ENCODE measurements around the gene CLECL1. TPM values are rescaled to one million over a fixed set of nuclear protein-coding genes. Genes with fewer than 3 reads are reported as not detected.

Gene CLECL1
- total and polyA plus RNA-seq, 12 donors: 0.25 to 3.6 (median 0.54) TPM; not detected in 9

- no peak for DNase-seq
- no peaks in the 10 kb centered on the region for H3K27me3 ChIP-seq
- no peak overlapping the region for H3K4me3 ChIP-seq
- H3K9me3 ChIP-seq: no peaks in the 10 kb centered on the region
- no peak overlapping the region for H3K27ac ChIP-seq
- peaks cover 0 to 19% (median 0%) of the 10 kb centered on the region in 9 donors for H3K36me3 ChIP-seq
- peaks cover 0 to 14% (median 0%) of the 10 kb centered on the region in 9 donors for H3K4me1 ChIP-seq
- intact Hi-C loops (cut with DNase I): loop anchor here in 9 of 10 donors (2.0 to 10.0 kb wide), 13 partner anchors 43 to 395 kb away; partner anchors contain the start of genes CLEC2B (in 1 of the 9) and CLEC7A (in 1 of the 9)
- no peak for TF ChIP-seq CTCF (IDR thresholded peaks at IDR 0.05)
- no peak for ATAC-seq
- 48 to 50% methylated on average over 1 of the region's 1 CpG for WGBS, 2 donors
Measured at GRCh38 chr12:9749640-9750039, 16.7 kb upstream of the CLECL1 start.

- peaks cover 0 to 31% (median 9%) of the 10 kb centered on the region in 9 donors for H3K4me1 ChIP-seq
Measured at GRCh38 chr12:9745199-9745598, 12.3 kb upstream of the CLECL1 start.

GRCh38 chr12:9742661-9743060 lies 9.8 kb upstream of the CLECL1 start:
- intact Hi-C loops (cut with DNase I): loop anchor here in 2 of 10 donors (10.0 kb wide), 2 partner anchors 392 to 402 kb away; partner anchors contain the start of gene CLEC7A (in 1 of the 2)
- H3K4me1 ChIP-seq: peaks cover 0 to 38% (median 15%) of the 10 kb centered on the region in 9 donors
- H3K27me3 ChIP-seq: peaks cover 0 to 4% (median 0%) of the 10 kb centered on the region in 7 donors
- H3K27ac ChIP-seq: peak overlapping the region in 4 of 10 donors; percentile 8 to 73 (median 30)
- peak in 3 of 8 donors; percentile 28 to 55 (median 33) for ATAC-seq
- no peaks in the 10 kb centered on the region for H3K9me3 ChIP-seq
- no peaks in the 10 kb centered on the region for H3K36me3 ChIP-seq
- TF ChIP-seq CTCF (IDR thresholded peaks at IDR 0.05): no peak
- H3K4me3 ChIP-seq: no peak overlapping the region
- no peak for DNase-seq
- 57 to 69% methylated on average over 5 of the region's 5 CpGs for WGBS, 2 donors

More at GRCh38 chr12:9745199-9745598, 12.3 kb upstream of the CLECL1 start:
- intact Hi-C loops (cut with DNase I): loop anchor here in 6 of 10 donors (5.0 to 10.0 kb wide), 6 partner anchors 122 to 400 kb away; partner anchors contain the start of genes CLEC2B (in 1 of the 6) and CLEC7A (in 1 of the 6)
- DNase-seq (no peak), ATAC-seq (no peak)
- no peaks in the 10 kb centered on the region for H3K9me3 ChIP-seq
- no peak overlapping the region for H3K4me3 ChIP-seq
- no peak overlapping the region for H3K27ac ChIP-seq
- WGBS, 2 donors: 64 to 81% methylated on average over 3 of the region's 3 CpGs
- H3K36me3 ChIP-seq: no peaks in the 10 kb centered on the region
- H3K27me3 ChIP-seq: peaks cover 0 to 4% (median 0%) of the 10 kb centered on the region in 7 donors
- no peak for TF ChIP-seq CTCF (IDR thresholded peaks at IDR 0.05)

- DNase-seq (no peak), ATAC-seq (no peak)
- Histone ChIP-seq H3K9me3 (no peaks in the 10 kb centered on the region), H3K27me3 (peaks cover 0 to 4% (median 0%) of the 10 kb centered on the region in 7 donors), H3K4me1 (peaks cover 0 to 47% (median 17%) of the 10 kb centered on the region in 9 donors), H3K36me3 (no peaks in the 10 kb centered on the region), H3K4me3 (no peak overlapping the region), H3K27ac (peak overlapping the region in 1 of 10 donors; percentile 79)
- 84 to 95% methylated on average over 4 of the region's 4 CpGs for WGBS, 2 donors
- no peak for TF ChIP-seq CTCF (IDR thresholded peaks at IDR 0.05)
- intact Hi-C loops (cut with DNase I): loop anchor here in 2 of 10 donors (10.0 kb wide), 2 partner anchors 393 to 403 kb away; partner anchors contain the start of gene CLEC7A (in 1 of the 2)
Measured at GRCh38 chr12:9741726-9742125, 8.8 kb upstream of the CLECL1 start.
